OCI-LY1 (cell line): ENCODE data around the gene SLC7A7.

Experiments used
- CTCF ChIP-seq: fragments of 200-600 bp; sonication (generic), shearing (Covaris generic); IDR thresholded peaks from 2 replicates; pipeline ENCODE4 v1.5.1; 2017; ENCODE audit warnings: mild to moderate bottlenecking, antibody characterized with exemption, low read length, moderate library complexity, mixed read lengths
- EZH2 ChIP-seq: fragments of 200-600 bp; sonication (generic), shearing (Covaris generic); IDR thresholded peaks from 2 replicates; pipeline ENCODE4 v1.8.0; 2017; ENCODE audit warnings: borderline replicate concordance, mixed run types, mild to moderate bottlenecking, antibody characterized with exemption, low read length, moderate library complexity, mixed read lengths

DNA sequence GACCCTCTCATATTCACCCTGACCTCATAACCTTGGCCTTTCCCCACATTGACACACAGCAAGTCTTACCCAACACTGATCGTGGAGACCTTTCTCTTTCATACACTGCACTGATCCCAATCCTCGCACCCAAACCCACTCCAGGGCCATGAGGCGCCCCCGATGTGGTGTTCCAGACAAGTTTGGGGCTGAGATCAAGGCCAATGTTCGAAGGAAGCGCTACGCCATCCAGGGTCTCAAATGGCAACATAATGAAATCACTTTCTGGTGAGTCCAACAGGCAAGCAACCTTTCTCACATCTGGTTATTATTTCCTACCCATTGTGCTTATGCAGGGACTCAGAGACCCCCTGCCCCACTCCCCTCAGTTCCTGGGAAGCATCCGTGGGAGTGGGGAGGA, 26.5 kb upstream of the SLC7A7 start:
- TF ChIP-seq CTCF (no peak), EZH2 (no peak)
